Measurements from ENCODE around the gene ACOX2. TPM values are rescaled to one million over a fixed set of nuclear protein-coding genes. Genes with fewer than 3 reads are reported as not detected.
A peak's percentile ranks its signal among the peaks of the same experiment; 100 is the strongest.
"Not testable (repeated sequence)": the region's sequence is repeated elsewhere in the genome, so short reads cannot be mapped to it uniquely, and the experiment has no call there.

Gene ACOX2
- total RNA-seq, 1 donor from 2014 or later, result 41.4 TPM

- intact Hi-C loops (cut with micrococcal nuclease), result no loop called here
- ATAC-seq (no peak), DNase-seq (no peak)
Observed at GRCh38 chr3:58539626-58540025, 2.6 kb upstream of the ACOX2 start.

- DNase-seq (no peak), ATAC-seq (no peak)
- intact Hi-C loops (cut with micrococcal nuclease), result no loop called here
Observed at GRCh38 chr3:58537412-58538301, 667 bp upstream of the ACOX2 start.

- intact Hi-C loops (cut with micrococcal nuclease), result no loop called here
- DNase-seq (no peak), ATAC-seq (no peak)
Observed at GRCh38 chr3:58535531-58536500, 1.2 kb downstream of the ACOX2 start.

- DNase-seq, result no peak
- intact Hi-C loops (cut with micrococcal nuclease), result no loop called here
- ATAC-seq, result no peak
Observed at GRCh38 chr3:58534592-58535494, 2.1 kb downstream of the ACOX2 start.

- intact Hi-C loops (cut with micrococcal nuclease), result no loop called here
- peak; percentile 50 for ATAC-seq
- peak; percentile 83 for DNase-seq
Observed at GRCh38 chr3:58532794-58533220, 4.2 kb downstream of the ACOX2 start.

GRCh38 chr3:58531956-58532355, 5.0 kb downstream of the ACOX2 start:
- DNase-seq (no peak), ATAC-seq (no peak)
- intact Hi-C loops (cut with micrococcal nuclease), result no loop called here

- DNase-seq, result no peak
- intact Hi-C loops (cut with micrococcal nuclease), result no loop called here
- no peak for ATAC-seq
Observed at GRCh38 chr3:58531555-58531954, 5.4 kb downstream of the ACOX2 start.

GRCh38 chr3:58530354-58530865, 6.6 kb downstream of the ACOX2 start:
- ATAC-seq, result no peak
- DNase-seq, result no peak
- intact Hi-C loops (cut with micrococcal nuclease), result no loop called here

- intact Hi-C loops (cut with micrococcal nuclease), result no loop called here
Observed at GRCh38 chr3:58529516-58530353, 7.3 kb downstream of the ACOX2 start.

GRCh38 chr3:58528629-58529028, 8.4 kb downstream of the ACOX2 start:
- ATAC-seq, result peak; percentile 69
- DNase-seq, result peak; percentile 52
- intact Hi-C loops (cut with micrococcal nuclease), result no loop called here

More at GRCh38 chr3:58529516-58530353, 7.3 kb downstream of the ACOX2 start:
- ATAC-seq (no peak), DNase-seq (no peak)

- intact Hi-C loops (cut with micrococcal nuclease); ATAC-seq; DNase-seq: not testable (repeated sequence)
Observed at GRCh38 chr3:58527440-58527839, 9.6 kb downstream of the ACOX2 start.

- intact Hi-C loops (cut with micrococcal nuclease), result no loop called here
- DNase-seq (no peak), ATAC-seq (no peak)
Observed at GRCh38 chr3:58526515-58526957, 10.5 kb downstream of the ACOX2 start.

- DNase-seq, result no peak
- ATAC-seq, result no peak
- intact Hi-C loops (cut with micrococcal nuclease), result no loop called here
Observed at GRCh38 chr3:58524326-58524888, 12.6 kb downstream of the ACOX2 start.

- ATAC-seq, result no peak
- intact Hi-C loops (cut with micrococcal nuclease), result no loop called here
- DNase-seq, result no peak
Observed at GRCh38 chr3:58522759-58523425, 14.1 kb downstream of the ACOX2 start.

GRCh38 chr3:58521917-58522631, 14.9 kb downstream of the ACOX2 start:
- DNase-seq (no peak), ATAC-seq (no peak)
- intact Hi-C loops (cut with micrococcal nuclease), result no loop called here

GRCh38 chr3:58521336-58521670, 15.7 kb downstream of the ACOX2 start:
- intact Hi-C loops (cut with micrococcal nuclease), result no loop called here
- no peak for ATAC-seq
- DNase-seq, result no peak

Data from left ventricle myocardium superior (tissue), 1 donor.